HG03520 (cell line): ENCODE measurements around the gene ABI3.
A peak's percentile ranks its signal among the peaks of the same experiment; 100 is the strongest.

Source experiments
- ATAC-seq: cut with Tn5 transposase; IDR thresholded peaks from one replicate; pipeline ENCODE4 v1.9.1; 2021; ENCODE audit warnings: mild to moderate bottlenecking, moderate library complexity; ENCODE audit not compliant: unreplicated experiment

The ABI3 gene

DNA sequence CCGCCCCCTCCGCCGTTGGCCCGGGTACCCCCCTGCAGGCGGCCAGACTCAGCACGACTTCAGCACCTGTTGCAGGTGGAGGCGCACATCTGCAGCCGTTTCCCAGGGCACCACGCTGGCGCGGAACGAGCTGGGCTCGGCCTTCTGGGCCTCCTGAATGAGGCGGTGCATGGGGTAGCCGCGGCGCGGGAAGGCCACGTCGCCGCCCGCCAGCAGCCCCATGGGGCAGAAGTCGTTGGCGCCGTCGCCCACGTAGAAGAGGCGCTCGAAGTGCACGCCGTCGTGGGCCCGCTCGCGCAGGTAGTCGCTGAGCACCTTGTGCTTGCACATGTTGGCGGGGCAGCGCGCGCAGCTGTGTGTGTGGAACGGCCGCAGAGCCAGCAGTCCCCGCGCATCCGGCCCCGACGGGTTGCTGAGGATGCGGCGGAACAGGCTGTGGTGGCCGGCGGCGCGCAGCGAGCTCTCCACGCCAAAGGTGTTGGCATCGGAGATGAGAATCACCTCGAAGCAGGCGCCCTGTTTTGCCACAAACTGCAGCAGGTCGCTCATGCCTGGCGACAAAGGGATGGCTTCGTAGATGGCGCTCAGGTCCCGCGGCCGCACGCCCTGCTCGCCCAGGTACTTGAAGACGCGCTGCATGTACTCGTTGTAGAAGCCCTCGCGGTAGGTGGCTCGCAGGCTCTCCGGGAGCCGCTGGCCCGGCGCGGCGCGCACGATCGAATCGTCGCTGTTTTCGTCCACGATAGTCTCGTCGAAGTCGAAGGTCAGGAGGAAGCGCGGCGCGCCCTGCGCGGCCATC, 13.9 kb downstream of the ABI3 start:
- ATAC-seq, result no peak

DNA sequence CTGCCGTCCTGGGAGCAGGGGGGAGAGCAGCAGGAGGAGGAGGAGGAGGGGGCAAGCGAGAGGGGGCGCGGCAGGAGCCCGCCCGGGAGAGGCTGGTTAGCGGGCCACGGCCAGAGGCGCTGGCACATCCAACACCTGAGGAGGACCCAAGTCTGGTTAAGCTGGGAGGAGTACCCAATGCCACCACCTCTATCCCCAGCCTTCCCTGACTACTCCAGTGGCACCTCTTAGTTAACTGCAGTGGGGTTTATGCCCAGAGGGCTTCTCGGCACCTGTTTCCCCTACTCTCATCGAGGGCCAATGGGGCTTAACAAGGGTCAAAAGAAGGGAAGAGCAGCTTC, 14.5 kb downstream of the ABI3 start:
- ATAC-seq, result no peak

DNA sequence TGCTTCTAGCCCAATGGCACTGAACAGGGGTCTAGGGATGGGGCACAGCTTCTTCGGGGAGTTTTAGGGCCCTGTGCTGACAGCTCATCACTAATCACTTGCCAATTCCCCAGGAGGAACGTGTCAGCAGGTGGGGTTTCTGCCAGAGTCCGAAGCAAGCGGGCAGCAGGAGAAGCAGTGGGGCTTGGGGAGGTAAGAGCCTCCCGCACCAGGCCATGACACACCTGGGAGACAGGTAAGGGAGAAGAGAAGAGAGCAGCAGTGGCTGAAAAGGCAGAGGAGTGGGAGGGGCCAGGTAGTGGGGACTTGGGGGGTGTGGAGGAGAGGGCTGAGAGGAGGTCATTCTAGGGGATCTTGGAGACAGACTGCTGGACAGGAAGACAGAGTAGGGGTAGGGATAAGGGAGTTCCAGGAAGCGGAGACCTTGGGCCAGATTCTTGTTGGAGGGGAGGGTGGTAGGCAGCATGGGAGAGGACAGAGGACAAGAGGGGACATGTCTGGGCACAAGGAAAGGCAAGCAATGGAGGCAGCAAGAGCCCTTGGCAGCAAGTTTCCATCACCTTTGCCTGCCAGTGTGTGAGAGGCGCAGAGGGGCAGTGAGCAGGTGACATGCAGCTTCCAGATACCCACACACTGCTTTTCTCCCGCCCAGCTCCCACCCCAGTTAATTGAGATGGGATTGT, 15.2 kb downstream of the ABI3 start:
- ATAC-seq, result no peak

DNA sequence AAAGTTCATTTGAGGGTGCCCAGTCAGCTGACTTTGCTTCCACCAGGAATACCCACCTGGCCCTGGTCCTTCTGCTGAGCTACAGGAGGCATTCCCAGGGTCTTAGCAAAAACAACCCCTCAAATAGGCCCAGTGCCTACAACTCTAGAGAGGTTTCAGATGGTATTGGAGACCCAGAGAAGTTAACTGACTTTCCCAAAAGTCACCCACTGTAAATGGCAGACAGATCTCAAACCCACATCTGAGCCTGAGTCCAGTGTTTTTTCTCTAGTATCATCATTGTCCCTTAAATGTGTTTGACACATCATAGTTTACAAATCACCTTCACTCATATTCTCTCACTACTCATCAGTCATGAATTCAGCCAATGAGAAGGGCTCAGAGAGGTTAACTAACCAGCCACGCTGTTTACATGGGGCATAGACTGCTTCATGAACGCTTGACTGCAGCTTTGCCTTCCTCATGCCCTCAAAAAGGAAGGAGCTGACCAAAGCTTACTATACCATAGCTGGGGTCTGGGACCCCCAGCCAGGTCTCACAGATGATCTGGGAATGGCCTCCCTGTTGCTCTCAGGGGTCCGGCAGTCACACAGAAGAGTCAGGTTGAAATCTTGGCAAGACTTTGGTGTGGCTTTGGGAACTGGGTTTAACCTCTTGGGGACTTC, 16.4 kb downstream of the ABI3 start:
- no peak for ATAC-seq

DNA sequence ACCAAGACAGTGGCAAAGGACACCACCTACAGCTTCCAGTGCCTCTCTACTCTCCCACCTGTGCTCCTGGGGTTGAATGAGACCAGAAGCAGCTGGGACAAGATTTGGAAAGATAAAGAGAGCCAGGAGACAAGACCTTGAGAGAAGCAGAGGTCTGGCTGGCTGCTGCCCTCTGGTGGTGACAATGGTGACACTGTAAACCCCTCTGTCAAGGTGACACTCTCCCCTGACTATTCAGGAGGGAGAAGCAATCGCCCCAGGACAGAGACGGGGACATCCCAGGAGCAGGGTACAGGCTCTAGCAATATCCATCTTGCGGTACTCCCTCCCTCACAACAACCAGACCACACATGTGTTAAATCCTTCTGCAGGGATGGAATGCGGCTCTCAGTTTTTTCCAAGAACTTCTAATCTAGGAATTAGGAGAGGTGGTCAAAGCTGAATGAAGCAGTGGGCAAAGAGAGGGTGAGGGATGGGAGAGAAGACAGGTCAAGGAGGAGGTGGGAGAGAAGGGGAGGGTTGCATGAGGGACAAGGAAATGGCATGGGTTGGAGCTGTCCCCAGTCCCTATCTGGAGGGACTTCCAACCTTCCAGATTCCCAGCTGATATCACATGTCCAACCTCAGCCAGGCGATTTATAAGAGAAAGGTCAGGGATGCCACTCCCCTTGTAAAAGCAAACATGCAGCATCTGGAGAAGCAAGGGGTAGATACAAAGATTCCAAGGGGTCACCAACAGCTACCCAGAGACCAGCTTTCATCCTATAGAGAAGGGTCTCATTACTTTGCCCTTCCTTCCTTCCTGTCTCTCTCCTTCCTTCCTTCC, 17.1 kb downstream of the ABI3 start:
- ATAC-seq, result no peak

DNA sequence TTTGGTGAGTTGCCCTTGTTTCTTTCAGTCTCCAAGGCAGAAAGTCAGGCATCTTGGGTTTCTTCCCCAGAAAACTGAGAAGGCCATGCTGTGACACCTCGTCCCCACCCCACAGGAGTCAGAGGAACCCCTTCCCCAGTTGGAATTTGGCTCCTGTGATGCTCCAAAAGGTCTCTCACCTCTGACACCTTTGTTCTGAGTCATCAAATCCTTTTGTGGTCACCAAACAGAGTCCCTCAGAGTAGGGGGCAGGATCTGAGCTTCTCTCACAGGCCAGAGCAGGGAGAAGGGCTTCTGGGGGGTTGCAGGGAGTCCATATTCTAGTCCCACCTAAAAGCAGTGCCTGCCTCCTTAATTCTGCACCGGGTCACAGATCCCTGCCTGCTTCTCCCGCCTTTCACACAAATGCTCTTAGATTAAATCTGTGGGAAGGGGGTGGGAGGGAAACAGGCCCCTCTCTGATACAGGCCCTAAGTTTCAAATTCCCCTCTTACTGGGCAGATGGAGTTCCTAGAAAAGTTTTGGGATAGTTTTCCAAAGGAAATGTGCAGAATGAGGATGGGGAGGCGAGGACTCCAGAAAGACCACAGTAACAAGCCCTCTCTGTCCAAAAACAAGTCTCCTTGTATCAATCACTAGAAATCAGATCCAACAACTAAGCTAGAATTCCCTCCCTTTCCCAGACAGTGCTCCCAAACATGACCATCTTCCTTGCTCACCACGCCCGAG, 18.7 kb downstream of the ABI3 start:
- ATAC-seq, result no peak

DNA sequence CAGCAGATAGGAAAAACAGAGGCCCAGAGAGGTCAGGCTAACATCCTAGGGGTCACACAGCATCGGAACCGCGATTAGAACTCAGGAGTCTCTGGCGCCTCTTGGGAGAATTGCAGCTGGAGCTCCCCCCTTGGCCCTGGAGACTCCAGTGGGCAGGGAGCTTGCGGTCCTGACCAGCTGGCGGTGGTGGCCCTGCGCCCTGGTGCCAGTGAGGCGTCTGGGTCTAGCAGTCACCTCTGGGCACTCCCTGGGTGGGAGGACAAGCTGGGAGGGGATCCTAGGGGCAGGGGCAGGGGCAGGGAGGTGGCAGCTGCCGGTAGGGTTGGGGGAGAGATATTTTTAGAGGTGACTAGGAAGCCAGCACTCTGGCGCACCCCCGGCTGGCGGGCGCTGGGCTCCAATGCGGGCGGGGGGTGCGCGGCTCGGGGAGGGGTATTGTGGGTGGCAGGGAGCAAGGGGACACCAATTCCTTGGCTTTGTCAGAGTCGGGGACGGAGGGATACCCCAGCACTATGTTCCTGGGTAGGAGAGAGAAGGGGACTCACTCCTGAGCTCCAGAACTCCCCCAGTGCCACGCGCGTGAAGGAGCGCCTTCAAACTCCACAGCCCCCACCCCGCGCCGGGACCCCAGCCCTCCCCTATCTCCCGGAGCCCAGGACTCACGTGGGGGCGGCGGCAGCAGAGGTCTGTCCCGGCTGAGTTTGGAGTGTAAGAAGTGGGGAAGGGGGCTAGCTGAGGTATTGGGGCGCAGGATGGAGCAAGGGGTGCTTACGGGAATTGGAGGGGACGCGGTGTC, 19.5 kb downstream of the ABI3 start:
- no peak for ATAC-seq

DNA sequence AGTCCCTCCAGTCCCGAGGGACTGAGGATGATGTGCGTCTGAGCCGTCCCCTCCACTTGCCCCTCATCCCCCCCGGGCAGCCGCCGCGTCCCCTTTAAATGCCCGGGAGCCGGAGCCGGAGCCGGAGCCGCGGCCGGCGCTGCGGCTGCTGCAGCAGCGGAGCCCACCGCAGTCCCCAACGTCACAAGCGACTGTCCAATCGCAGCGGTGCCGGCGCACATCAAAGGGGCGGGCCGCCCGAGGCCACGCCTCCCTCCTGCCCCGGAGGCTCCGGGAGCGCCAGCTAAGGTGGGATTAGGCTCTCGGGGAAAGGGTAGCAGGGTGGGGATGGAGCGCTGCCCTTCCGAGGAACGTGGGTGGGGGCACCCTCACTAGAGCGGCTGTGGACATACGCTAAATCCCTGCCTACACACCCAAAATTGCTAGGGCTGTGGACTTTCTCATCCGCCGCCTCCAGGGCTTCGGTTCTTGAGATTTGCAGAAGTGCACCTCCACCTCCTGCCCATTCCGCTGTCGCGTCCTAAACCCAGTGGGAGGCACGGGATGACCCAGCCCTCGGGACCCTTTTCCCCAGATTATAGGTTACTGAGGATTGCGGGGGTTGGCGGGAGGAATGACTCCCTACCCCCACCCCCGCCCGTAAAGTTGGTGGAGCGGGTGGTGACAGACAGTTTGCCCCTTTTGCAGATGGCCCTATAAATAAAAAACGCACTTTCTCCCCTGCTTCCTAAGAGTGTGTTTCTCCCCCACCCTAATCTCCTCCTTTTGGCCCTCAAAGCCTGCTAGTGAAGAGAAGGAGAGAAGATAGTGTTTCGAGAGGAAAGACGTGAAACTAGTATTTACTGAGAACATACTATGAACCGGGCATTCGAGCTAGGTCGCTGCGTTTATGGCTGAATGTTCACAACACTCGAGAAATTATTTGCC, 20.4 kb downstream of the ABI3 start, which contains the start of gene PHOSPHO1:
TSS of gene PHOSPHO1 (minus strand) at position 152 of the 927 bp plus-strand sequence. CDS start 4,096 bp downstream, outside the sequence.
- peak; percentile 83 for ATAC-seq

DNA sequence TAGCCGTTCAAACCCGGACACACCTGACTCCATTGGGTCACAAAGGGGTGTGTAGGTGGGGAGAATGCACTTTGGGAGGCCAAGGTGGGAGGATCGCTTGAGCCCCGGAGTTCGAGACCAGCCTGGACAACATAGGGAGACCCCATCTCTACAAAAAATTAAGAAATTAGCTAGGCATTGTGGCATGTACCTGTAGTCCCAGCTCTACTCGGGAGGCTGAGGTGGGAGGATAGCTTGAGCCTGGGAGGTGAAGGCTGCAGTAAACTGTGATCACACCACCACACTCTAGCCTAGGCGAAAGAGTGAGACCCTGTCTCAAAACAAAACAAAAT, 21.0 kb downstream of the ABI3 start:
- ATAC-seq, result no peak

DNA sequence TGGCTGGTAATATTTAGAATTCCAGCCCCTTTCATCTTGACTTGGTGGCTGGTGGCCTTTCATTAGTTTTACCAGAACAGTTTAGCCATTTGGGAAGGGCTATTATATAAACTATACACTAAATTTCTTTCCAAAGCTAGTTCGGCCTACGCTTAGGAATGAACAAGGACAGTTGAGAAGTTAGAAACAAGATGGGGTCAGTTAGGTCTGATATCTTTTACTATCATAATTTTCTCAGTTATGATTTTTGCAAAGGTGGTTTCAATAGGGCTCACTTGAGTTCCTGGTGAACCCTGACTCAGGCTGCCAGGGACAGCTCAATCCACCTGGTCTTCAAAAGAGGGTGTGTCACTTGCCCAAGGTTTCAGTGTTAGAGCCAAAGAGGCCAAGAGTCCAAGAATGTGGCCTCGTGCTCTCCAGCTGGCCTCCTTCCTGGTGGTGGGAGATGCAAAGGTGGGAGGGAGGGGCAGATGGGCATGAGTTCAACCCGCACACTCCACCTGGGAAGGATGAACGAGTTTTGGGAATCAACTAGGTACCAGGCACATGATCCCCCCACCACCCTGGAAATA, 24.1 kb downstream of the ABI3 start:
- no peak for ATAC-seq

DNA sequence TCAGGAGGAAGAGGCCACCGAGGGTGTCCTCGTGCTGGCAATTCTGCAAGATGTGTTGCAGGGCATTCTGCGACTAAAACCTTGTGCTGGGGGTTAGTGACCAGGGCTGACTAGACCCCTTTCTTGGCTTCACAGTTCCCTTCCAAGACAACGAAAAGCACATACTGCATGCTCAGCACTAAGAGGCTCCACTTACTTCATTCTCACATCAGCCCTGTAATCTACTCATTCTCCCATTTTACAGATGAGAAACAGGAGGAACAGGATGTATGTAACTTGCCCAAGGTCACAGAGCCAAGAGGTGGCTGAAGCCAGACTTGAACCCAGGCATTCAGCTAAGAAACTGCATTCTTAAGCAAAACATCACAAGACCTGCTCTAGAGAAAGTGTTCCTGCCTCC, 25.4 kb downstream of the ABI3 start:
- no peak for ATAC-seq

DNA sequence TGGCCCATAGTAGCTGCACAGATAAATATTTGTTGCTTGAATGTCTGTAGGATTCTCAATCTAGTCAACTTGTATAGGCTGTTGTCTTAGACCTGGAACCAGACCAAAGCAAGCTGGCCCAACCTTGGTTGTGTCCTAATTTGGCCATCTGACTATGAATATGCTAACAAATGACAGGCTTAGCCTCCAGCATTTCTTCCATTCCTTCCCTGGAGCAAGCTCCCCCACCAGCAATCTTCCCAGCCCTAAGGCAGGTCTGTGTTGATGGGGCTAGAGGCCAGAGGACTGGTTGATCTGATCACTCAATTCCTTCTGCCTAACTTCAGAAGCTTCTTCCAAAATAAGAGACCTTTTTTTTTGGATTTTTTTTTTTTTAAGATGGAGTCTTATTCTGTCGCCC, 29.5 kb downstream of the ABI3 start:
- ATAC-seq, result no peak

DNA sequence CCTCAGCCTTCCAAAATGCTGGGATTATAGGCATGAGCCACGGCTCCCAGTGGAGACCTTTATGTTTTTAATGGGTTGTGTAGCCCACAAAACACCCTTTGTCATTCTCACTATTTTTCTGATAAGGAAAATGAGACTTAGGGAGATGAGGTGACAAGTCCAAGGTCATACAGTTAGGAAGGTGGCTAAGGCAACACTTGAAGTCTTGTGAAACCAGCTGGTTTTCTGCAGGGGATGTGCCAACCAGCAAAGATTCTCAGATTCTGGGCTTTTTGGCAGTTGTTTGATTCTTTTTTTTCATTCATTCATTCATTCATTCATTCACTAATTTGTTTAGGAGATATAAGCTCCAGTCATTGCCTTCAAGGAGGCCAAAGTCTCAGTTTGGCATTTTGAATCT, 30.1 kb downstream of the ABI3 start:
- no peak for ATAC-seq

DNA sequence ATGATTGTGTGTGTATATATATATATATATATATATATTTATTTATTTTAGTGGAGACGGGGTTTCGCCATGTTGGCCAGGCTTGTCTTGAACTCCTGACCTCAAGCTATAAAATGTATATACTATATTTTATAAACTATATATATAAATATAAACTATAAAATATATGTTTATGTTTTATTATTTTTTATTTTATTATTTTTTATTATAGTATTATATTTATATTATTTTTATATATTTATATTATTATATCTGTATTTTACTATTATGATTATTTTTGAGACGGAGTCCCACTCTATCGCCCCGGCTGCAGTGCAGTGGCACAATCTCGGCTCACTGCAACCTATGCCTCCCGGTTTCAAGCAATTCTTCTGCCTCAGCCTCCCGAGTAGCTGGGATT, 30.5 kb downstream of the ABI3 start:
- ATAC-seq, result no peak

DNA sequence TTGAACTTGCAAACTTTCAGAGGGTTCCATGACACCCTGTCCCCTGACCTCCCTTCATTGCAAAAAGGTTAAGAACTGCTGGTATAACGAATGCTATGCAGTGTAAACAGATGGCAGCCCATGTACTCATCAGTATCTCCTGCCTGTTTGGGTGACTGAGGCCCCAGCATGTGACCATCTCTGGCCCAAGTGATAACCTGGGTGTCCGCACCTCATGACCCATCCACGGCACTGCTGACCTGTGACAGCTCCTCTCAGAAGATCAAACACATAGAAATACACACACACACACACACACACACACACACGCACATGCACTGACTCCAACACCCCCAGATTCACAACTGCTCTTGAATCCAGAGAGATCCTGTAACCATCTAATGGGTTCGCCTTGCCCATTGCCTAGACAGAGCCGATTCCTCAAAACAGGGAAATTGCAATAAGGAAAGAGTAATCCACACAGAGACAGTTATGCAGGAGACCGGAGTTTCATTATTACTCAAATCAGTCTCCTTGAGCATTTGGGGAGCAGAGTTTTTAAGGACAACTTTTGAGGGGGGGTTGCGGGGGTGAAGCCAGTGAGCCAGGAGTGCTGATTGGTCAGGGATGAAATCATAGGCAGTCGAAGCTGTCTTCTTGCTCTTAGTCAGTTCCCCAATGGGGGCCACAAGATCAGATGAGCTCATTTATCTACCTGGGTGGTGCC, 31.3 kb downstream of the ABI3 start:
- no peak for ATAC-seq

DNA sequence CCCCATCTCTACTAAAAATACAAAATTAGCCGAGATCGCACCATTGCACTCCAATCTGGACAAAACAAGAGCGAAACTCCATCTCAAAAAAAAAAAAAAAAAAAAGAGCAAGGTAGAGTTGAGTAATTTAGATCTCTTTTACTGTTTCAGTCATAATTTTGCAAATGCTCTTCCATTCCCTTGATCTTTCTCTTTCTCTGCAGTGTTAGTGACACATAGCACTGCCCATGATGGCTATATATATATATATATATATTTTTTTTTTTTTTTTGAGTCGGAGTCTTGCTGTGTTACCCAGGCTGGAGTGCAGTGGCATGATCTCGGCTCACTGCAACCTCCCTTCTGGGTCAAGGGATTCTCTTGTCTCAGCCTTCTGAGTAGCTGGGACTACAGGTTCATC, 32.3 kb downstream of the ABI3 start:
- no peak for ATAC-seq

DNA sequence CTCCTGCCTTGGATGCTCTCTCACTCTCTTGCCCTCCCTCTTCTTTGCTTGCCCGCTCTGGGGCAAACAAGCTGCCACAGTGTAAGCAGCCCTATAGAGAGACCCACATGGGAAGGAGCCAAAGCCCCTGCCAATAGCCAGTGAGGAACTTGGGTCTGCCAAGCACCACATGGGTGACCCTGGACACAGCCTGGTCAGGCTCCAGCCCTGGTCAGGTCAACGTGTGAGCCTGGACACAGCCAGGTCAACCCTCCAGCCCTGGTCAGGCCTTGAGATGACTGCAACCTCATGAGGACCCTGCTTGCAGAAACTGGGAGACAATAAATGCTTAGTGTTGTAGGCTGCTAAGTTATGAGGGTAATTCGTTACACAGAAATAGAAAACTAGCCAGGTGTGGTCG, 34.3 kb downstream of the ABI3 start:
- ATAC-seq, result no peak

DNA sequence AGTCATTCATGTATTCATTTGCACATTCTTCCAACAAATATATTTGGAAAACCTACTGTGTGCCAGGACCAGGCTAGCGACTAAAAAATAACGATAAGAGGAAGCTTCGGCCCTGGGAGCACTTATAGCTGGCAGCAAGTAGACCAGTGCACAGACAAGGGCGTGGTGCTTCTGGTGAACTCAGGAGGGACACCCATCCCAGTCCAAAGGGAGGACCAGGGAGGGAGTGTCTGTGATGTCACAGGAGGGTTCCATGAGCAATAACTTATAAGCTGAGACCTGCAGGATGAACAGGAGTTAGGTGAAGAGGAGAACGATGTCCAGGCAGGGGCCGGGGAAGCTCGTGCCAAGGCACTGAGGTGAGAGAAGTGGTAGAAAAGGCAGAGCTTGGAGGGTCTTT, 37.4 kb downstream of the ABI3 start:
- ATAC-seq, result no peak
